IPS-15b (cell line): ENCODE measurements around the gene PLAA.
A peak's percentile ranks its signal among the peaks of the same experiment; 100 is the strongest.
"Not testable (repeated sequence)": the region's sequence is repeated elsewhere in the genome, so short reads cannot be mapped to it uniquely, and the experiment has no call there.

Experiments used
- H3K27me3 ChIP-seq: one replicate; pipeline ENCODE4 v1.6.1; 2013; ENCODE audit warnings: low read length; ENCODE audit not compliant: control insufficient read depth, insufficient read depth
- H3K36me3 ChIP-seq: one replicate; pipeline ENCODE4 v1.6.1; 2013; ENCODE audit warnings: low read length; ENCODE audit not compliant: control insufficient read depth, insufficient read depth
- H3K4me1 ChIP-seq: one replicate; pipeline ENCODE4 v1.6.1; 2013; ENCODE audit warnings: mild to moderate bottlenecking, low read length; ENCODE audit not compliant: control insufficient read depth, insufficient read depth
- H3K4me3 ChIP-seq: one replicate; pipeline ENCODE4 v1.5.1; 2013; ENCODE audit warnings: low read depth, low read length
- H3K9ac ChIP-seq: one replicate; pipeline ENCODE4 v1.6.1; 2013; ENCODE audit warnings: low read depth, mild to moderate bottlenecking, low read length
- H3K9me3 ChIP-seq: one replicate; pipeline ENCODE4 v1.6.1; 2013; ENCODE audit warnings: mild to moderate bottlenecking, low read length; ENCODE audit not compliant: control insufficient read depth, insufficient read depth

The PLAA gene

GRCh38 chr9:26919698-26920097 lies 27.3 kb downstream of the PLAA start:
- Histone ChIP-seq H3K9me3 (no peaks in the 10 kb centered on the region), H3K4me1 (no peaks in the 10 kb centered on the region), H3K4me3 (no peak overlapping the region), H3K36me3 (peaks cover 6% of the 10 kb centered on the region), H3K27me3 (no peaks in the 10 kb centered on the region), H3K9ac (no peak overlapping the region)

GRCh38 chr9:26913138-26913668 lies 33.8 kb downstream of the PLAA start:
- Histone ChIP-seq H3K27me3 (no peaks in the 10 kb centered on the region), H3K9me3 (no peaks in the 10 kb centered on the region), H3K4me1 (no peaks in the 10 kb centered on the region), H3K36me3 (peaks cover 6% of the 10 kb centered on the region), H3K4me3 (no peak overlapping the region), H3K9ac (no peak overlapping the region)

GRCh38 chr9:26904671-26905070 lies 42.4 kb downstream of the PLAA start:
- Histone ChIP-seq H3K9me3 (no peaks in the 10 kb centered on the region), H3K36me3 (no peaks in the 10 kb centered on the region), H3K27me3 (no peaks in the 10 kb centered on the region), H3K4me3 (no peak overlapping the region), H3K4me1 (no peaks in the 10 kb centered on the region), H3K9ac (no peak overlapping the region)

- Histone ChIP-seq H3K9ac (no peak overlapping the region), H3K9me3 (no peaks in the 10 kb centered on the region), H3K27me3 (no peaks in the 10 kb centered on the region), H3K4me3 (no peak overlapping the region), H3K4me1 (no peaks in the 10 kb centered on the region), H3K36me3 (no peaks in the 10 kb centered on the region)
Observed at GRCh38 chr9:26904070-26904469, 43.0 kb downstream of the PLAA start.

- no peaks in the 10 kb centered on the region for H3K9me3 ChIP-seq
- H3K9ac ChIP-seq, result peak overlapping the region; percentile 56
- H3K4me1 ChIP-seq, result peaks cover 8% of the 10 kb centered on the region
- H3K4me3 ChIP-seq, result peak overlapping the region; percentile 97
- no peaks in the 10 kb centered on the region for H3K27me3 ChIP-seq
- H3K36me3 ChIP-seq, result no peaks in the 10 kb centered on the region
Observed at GRCh38 chr9:26893030-26893676, 53.9 kb downstream of the PLAA start.

- Histone ChIP-seq H3K4me1 (peaks cover 8% of the 10 kb centered on the region), H3K9me3 (no peaks in the 10 kb centered on the region), H3K36me3 (no peaks in the 10 kb centered on the region), H3K9ac (peak within 1 kb of the TSS; percentile 98), H3K4me3 (peak within 1 kb of the TSS; percentile 97), H3K27me3 (no peaks in the 10 kb centered on the region)
Observed at GRCh38 chr9:26892251-26893029, 54.6 kb downstream of the PLAA start, which contains the start of gene CAAP1. Gene CAAP1, minus strand, starts transcription at chr9:26892802. Its CDS starts 87 bp downstream, at chr9:26892715.

- no peaks in the 10 kb centered on the region for H3K9me3 ChIP-seq
- no peaks in the 10 kb centered on the region for H3K27me3 ChIP-seq
- peak overlapping the region; percentile 97 for H3K4me3 ChIP-seq
- peak overlapping the region; percentile 98 for H3K9ac ChIP-seq
- no peaks in the 10 kb centered on the region for H3K36me3 ChIP-seq
- H3K4me1 ChIP-seq, result peaks cover 8% of the 10 kb centered on the region
Observed at GRCh38 chr9:26891726-26892125, 55.3 kb downstream of the PLAA start.

GRCh38 chr9:26888271-26888670 lies 58.8 kb downstream of the PLAA start:
- no peaks in the 10 kb centered on the region for H3K9me3 ChIP-seq
- H3K4me3 ChIP-seq, result no peak overlapping the region
- no peak overlapping the region for H3K9ac ChIP-seq
- H3K36me3 ChIP-seq, result peaks cover 10% of the 10 kb centered on the region
- peaks cover 2% of the 10 kb centered on the region for H3K4me1 ChIP-seq
- H3K27me3 ChIP-seq, result no peaks in the 10 kb centered on the region

- H3K27me3 ChIP-seq, result no peaks in the 10 kb centered on the region
- H3K9me3 ChIP-seq, result peaks cover 12% of the 10 kb centered on the region
- H3K9ac ChIP-seq, result no peak overlapping the region
- peaks cover 38% of the 10 kb centered on the region for H3K36me3 ChIP-seq
- no peak overlapping the region for H3K4me3 ChIP-seq
- H3K4me1 ChIP-seq, result no peaks in the 10 kb centered on the region
Observed at GRCh38 chr9:26882154-26882553, 64.9 kb downstream of the PLAA start.

GRCh38 chr9:26880262-26880661 lies 66.8 kb downstream of the PLAA start:
- no peak overlapping the region for H3K9ac ChIP-seq
- H3K4me3 ChIP-seq, result no peak overlapping the region
- H3K9me3 ChIP-seq, result peaks cover 12% of the 10 kb centered on the region
- H3K36me3 ChIP-seq, result peaks cover 38% of the 10 kb centered on the region
- no peaks in the 10 kb centered on the region for H3K4me1 ChIP-seq
- H3K27me3 ChIP-seq, result no peaks in the 10 kb centered on the region

GRCh38 chr9:26875155-26875554 lies 71.9 kb downstream of the PLAA start:
- H3K4me1 ChIP-seq, H3K9ac ChIP-seq: not testable (repeated sequence)

GRCh38 chr9:26870292-26870691 lies 76.8 kb downstream of the PLAA start:
- Histone ChIP-seq H3K36me3 (no peaks in the 10 kb centered on the region), H3K4me3 (no peak overlapping the region), H3K9ac (no peak overlapping the region), H3K9me3 (no peaks in the 10 kb centered on the region), H3K4me1 (no peaks in the 10 kb centered on the region), H3K27me3 (no peaks in the 10 kb centered on the region)

More at GRCh38 chr9:26875155-26875554, 71.9 kb downstream of the PLAA start:
- not testable (repeated sequence) for H3K27me3 ChIP-seq, H3K9me3 ChIP-seq, H3K36me3 ChIP-seq, H3K4me3 ChIP-seq
